T-helper 9 cell (primary cell): ENCODE data around the gene LRRC3.

Source experiments
- DNase-seq: peaks from one replicate; pipeline ENCODE4 v3.0.0-alpha.2; 2020

The LRRC3 gene

GRCh38 chr21:44424608-44425306 is 30.6 kb upstream of the LRRC3 start:
- no peak for DNase-seq

GRCh38 chr21:44425307-44425894 is 29.9 kb upstream of the LRRC3 start:
- DNase-seq, result no peak

- no peak for DNase-seq
These were observed 29.2 kb upstream of the LRRC3 start for GRCh38 chr21:44425895-44426662.

- no peak for DNase-seq
These were observed 28.6 kb upstream of the LRRC3 start for GRCh38 chr21:44426663-44427191.

GRCh38 chr21:44427241-44428120 is 27.8 kb upstream of the LRRC3 start:
- no peak for DNase-seq

GRCh38 chr21:44428281-44428960 is 26.9 kb upstream of the LRRC3 start:
- DNase-seq, result peak; percentile 53

GRCh38 chr21:44429894-44430293 is 25.4 kb upstream of the LRRC3 start:
- no peak for DNase-seq

- DNase-seq, result no peak
These were observed 24.0 kb upstream of the LRRC3 start for GRCh38 chr21:44431300-44431699.

GRCh38 chr21:44432841-44433790 is 22.2 kb upstream of the LRRC3 start:
- DNase-seq, result no peak

- no peak for DNase-seq
These were observed 21.3 kb upstream of the LRRC3 start for GRCh38 chr21:44433791-44434567.

GRCh38 chr21:44434568-44434925 is 20.8 kb upstream of the LRRC3 start:
- no peak for DNase-seq

- DNase-seq, result no peak
These were observed 20.2 kb upstream of the LRRC3 start for GRCh38 chr21:44434936-44435635.

GRCh38 chr21:44436111-44436611 is 19.1 kb upstream of the LRRC3 start:
- no peak for DNase-seq

- DNase-seq, result no peak
These were observed 18.4 kb upstream of the LRRC3 start for GRCh38 chr21:44436958-44437357.

GRCh38 chr21:44437371-44437695 is 18.0 kb upstream of the LRRC3 start:
- no peak for DNase-seq

- no peak for DNase-seq
These were observed 17.4 kb upstream of the LRRC3 start for GRCh38 chr21:44437696-44438431.

- no peak for DNase-seq
These were observed 16.6 kb upstream of the LRRC3 start for GRCh38 chr21:44438531-44439210.

GRCh38 chr21:44439211-44439600 is 16.1 kb upstream of the LRRC3 start:
- DNase-seq, result no peak
